Esophagus muscularis mucosa (tissue), 4 donors: ENCODE measurements around the gene EDA. TPM values are rescaled to one million over a fixed set of nuclear protein-coding genes. Genes with fewer than 3 reads are reported as not detected.

Experiments used
- DNase-seq: peaks from one replicate; pipeline ENCODE4 v3.0.0-alpha.2; 2017; ENCODE audit errors: extremely low spot score
- H3K27ac ChIP-seq, 4 donors: fragments of 200-600 bp; sonication (generic); replicated peaks in 1 of 4; 1 replicate in 3 of 4; 2 replicates in 1 of 4; pipeline ENCODE4 v1.5.1; 2016 to 2019; ENCODE audit warnings: mild to moderate bottlenecking in 1 of 4
- H3K27me3 ChIP-seq, 4 donors: fragments of 200-600 bp; sonication (generic); one replicate each; pipeline versions ENCODE4 v1.5.1 to v1.6.0; 2016 to 2019
- H3K36me3 ChIP-seq, 4 donors: fragments of 200-600 bp; sonication (generic); one replicate each; pipeline ENCODE4 v1.5.1; 2016 to 2019
- H3K4me1 ChIP-seq, 4 donors: fragments of 200-600 bp; sonication (generic); one replicate each; pipeline ENCODE4 v1.5.1; 2016 to 2019
- H3K4me3 ChIP-seq, 4 donors: fragments of 200-600 bp; sonication (generic); 1 replicate in 2 of 4; 2 replicates in 2 of 4; pipeline ENCODE4 v1.5.1; 2016 to 2019; ENCODE audit warnings: mild to moderate bottlenecking in 4 of 4, moderate library complexity in 1 of 4
- H3K9me3 ChIP-seq, 4 donors: fragments of 200-600 bp; sonication (generic); 1 replicate in 3 of 4; 2 replicates in 1 of 4; pipeline ENCODE4 v1.5.1; 2016 to 2019
- EP300 ChIP-seq: sonication (generic); formaldehyde crosslinking; IDR thresholded peaks from one replicate; pipeline ENCODE4 v1.6.1; 2017; ENCODE audit warnings: antibody characterized with exemption
- POLR2A ChIP-seq: fragments of 450-650 bp; IDR thresholded peaks from one replicate; pipeline ENCODE4 v1.6.1; 2017; ENCODE audit warnings: antibody characterized with exemption, moderate library complexity, mild to moderate bottlenecking, low read depth
- POLR2AphosphoS5 ChIP-seq, 2 donors: sonication (generic); formaldehyde crosslinking; IDR thresholded peaks; one replicate each; pipeline ENCODE4 v1.6.1; 2017; ENCODE audit warnings: antibody characterized with exemption in 2 of 2
- WGBS: methylation state at CpG from one replicate; pipeline ENCODE4 v1.1.5; 2018; 5-methylcytosine and 5-hydroxymethylcytosine counted together
- intact Hi-C: fragments of 100-400 bp; cut with DNase I; formaldehyde crosslinking; loops from one replicate; pipeline ENCODE4 v1.15.1; 2023
- total RNA-seq, 4 donors: library from RNA; depleted of rRNA; stranded (reverse); fragments of >200 nt; gene quantifications; one replicate each; pipeline versions ENCODE4 v1.1.0 to v1.2.1, GENCODE V29; 2016
- TF ChIP-seq, protein P1 (sequence below), 3 experiments: fragments of 200-600 bp in 2 of 3; fragments of 450-650 bp in 1 of 3; sonication (generic) in 2 of 3; IDR thresholded peaks; one replicate each; pipeline ENCODE4 v1.5.1; 2017 to 2019; ENCODE audit warnings: antibody characterized with exemption in 3 of 3, mild to moderate bottlenecking in 2 of 3, moderate library complexity in 1 of 3

The EDA gene
- total RNA-seq, 4 donors from 2014 or later = 4.3 to 10.9 (median 6.3) TPM

DNA sequence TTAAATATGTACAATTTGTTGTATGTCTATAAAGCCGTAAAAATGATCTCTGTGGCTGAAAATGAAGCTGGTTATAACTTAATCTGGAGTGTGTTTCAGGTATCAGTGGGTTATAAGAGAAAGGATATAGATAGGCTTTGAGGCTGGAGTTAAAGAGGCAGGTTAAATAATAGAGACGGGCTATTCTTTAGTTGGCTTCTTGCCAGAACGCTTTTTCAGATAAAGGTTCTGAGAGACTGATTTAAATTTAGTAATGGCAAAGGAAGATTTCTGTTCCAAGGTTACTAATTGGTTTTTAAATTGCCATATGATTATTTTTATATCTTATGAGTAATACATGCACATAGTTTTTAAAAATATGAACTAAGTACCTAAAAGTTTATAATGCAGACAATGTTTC, 316.4 kb downstream of the EDA start:
- Histone ChIP-seq H3K36me3 (no peaks in the 10 kb centered on the region), H3K27me3 (no peaks in the 10 kb centered on the region), H3K9me3 (no peaks in the 10 kb centered on the region), H3K4me1 (peaks cover 0 to 14% (median 2%) of the 10 kb centered on the region in 4 donors), H3K27ac (no peak overlapping the region), H3K4me3 (no peak overlapping the region)
- TF ChIP-seq POLR2AphosphoS5 (IDR thresholded peaks at IDR 0.05) (no peak), EP300 (no peak), POLR2A (no peak)
- TF ChIP-seq, protein P1, sequence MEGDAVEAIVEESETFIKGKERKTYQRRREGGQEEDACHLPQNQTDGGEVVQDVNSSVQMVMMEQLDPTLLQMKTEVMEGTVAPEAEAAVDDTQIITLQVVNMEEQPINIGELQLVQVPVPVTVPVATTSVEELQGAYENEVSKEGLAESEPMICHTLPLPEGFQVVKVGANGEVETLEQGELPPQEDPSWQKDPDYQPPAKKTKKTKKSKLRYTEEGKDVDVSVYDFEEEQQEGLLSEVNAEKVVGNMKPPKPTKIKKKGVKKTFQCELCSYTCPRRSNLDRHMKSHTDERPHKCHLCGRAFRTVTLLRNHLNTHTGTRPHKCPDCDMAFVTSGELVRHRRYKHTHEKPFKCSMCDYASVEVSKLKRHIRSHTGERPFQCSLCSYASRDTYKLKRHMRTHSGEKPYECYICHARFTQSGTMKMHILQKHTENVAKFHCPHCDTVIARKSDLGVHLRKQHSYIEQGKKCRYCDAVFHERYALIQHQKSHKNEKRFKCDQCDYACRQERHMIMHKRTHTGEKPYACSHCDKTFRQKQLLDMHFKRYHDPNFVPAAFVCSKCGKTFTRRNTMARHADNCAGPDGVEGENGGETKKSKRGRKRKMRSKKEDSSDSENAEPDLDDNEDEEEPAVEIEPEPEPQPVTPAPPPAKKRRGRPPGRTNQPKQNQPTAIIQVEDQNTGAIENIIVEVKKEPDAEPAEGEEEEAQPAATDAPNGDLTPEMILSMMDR (IDR thresholded peaks at IDR 0.05) = no peak
- WGBS = 43% methylated on average over 3 of the region's 3 CpGs
- no peak for DNase-seq
- intact Hi-C loops = no loop called here

DNA sequence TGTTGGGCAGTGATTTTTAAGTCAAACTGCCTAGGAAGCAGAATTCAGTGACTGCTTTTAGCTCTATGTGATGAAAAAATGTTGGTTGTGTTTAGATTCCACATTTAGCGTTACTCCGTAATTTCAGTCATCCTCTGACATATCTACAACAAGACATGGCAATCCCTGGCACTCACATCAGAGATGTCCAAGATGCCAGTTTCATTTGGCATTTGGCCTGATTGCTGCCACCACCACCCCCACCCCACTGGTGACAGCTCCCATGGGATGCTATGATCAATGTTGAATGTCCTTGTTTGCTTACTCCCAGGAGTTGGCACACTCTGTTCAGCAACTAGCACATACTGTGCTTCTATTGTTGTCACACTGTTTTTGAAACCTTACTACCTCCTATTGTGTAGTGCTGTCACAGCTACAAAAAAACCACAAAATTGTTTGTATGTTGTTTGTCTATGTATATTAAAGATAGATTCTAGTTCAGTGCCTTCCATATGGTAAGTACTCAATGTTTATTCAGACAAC, 332.4 kb downstream of the EDA start:
- intact Hi-C loops = no loop called here
- no peak overlapping the region for H3K4me3 ChIP-seq
- H3K36me3 ChIP-seq = no peaks in the 10 kb centered on the region
- H3K4me1 ChIP-seq = no peaks in the 10 kb centered on the region
- WGBS = 65% methylated on average over 2 of the region's 2 CpGs
- H3K27me3 ChIP-seq = no peaks in the 10 kb centered on the region
- no peak overlapping the region for H3K27ac ChIP-seq
- no peak for DNase-seq
- no peaks in the 10 kb centered on the region for H3K9me3 ChIP-seq
- TF ChIP-seq POLR2A (no peak), EP300 (no peak), POLR2AphosphoS5 (IDR thresholded peaks at IDR 0.05) (no peak)
- TF ChIP-seq, protein P1 (IDR thresholded peaks at IDR 0.05) = no peak

DNA sequence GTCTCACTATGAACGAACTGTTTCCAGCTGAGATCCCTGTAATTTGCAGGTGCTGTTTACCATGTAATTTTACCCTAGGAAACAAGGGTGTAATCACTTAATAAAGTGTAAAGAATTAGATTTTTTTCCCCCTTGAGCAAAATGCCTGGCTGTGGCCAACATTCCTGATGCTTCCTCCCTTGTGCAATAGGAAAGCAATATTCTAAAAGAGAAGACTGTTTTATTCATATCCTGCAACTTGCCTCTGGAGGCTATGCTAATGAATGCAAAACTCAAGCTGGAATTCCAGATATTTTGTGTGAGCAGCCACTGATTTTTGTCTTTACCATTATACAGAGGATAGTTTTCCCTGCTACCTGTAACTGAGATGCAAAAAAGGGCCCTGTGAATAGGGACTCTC, 335.8 kb downstream of the EDA start:
- H3K4me1 ChIP-seq = no peaks in the 10 kb centered on the region
- 67% methylated on average over 1 of the region's 1 CpG for whole genome bisulfite sequencing
- intact Hi-C loops = no loop called here
- no peak for DNase-seq
- TF ChIP-seq POLR2AphosphoS5 (IDR thresholded peaks at IDR 0.05) (no peak), POLR2A (no peak), EP300 (no peak)
- TF ChIP-seq, protein P1 (IDR thresholded peaks at IDR 0.05) = no peak
- H3K9me3 ChIP-seq = no peaks in the 10 kb centered on the region
- no peak overlapping the region for H3K4me3 ChIP-seq
- H3K27me3 ChIP-seq = no peaks in the 10 kb centered on the region
- H3K36me3 ChIP-seq = no peaks in the 10 kb centered on the region
- H3K27ac ChIP-seq = no peak overlapping the region

DNA sequence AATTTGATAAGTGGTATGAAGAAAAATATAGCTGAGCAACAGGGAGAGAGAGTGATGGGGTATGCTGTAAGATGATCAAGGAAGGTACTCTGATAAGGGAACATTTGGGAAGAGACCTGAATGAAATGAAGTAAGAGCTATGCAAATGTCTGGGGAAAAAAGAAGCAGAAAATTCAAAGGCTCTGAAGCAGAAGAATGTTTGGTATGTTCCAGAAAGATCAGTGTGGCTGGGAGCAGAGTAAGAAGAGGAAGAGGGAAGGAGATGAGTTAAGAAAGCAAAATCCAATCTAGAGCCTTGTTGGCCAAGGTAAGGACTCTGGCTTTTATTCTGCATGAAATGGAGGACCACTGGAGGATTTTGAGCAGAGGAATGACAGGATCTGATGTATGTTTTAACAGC, 343.8 kb downstream of the EDA start:
- Histone ChIP-seq H3K9me3 (no peaks in the 10 kb centered on the region), H3K27ac (no peak overlapping the region), H3K27me3 (no peaks in the 10 kb centered on the region), H3K4me3 (no peak overlapping the region), H3K36me3 (no peaks in the 10 kb centered on the region), H3K4me1 (peaks cover 0 to 4% (median 0%) of the 10 kb centered on the region in 4 donors)
- no peak for DNase-seq
- TF ChIP-seq, protein P1 (IDR thresholded peaks at IDR 0.05) = no peak
- no peak for TF ChIP-seq POLR2A
- no peak for TF ChIP-seq EP300
- no peak for TF ChIP-seq POLR2AphosphoS5 (IDR thresholded peaks at IDR 0.05)
- intact Hi-C loops = no loop called here
